HG03280 (cell line): Measurements from ENCODE around the gene SLC9A8.
"Not testable (repeated sequence)": the region's sequence is repeated elsewhere in the genome, so short reads cannot be mapped to it uniquely, and the experiment has no call there.

ENCODE experiments used
- ATAC-seq: cut with Tn5 transposase; IDR thresholded peaks from one replicate; pipeline ENCODE4 v1.9.1; 2021; ENCODE audit warnings: mild to moderate bottlenecking, moderate library complexity; ENCODE audit not compliant: unreplicated experiment

SLC9A8 gene

DNA sequence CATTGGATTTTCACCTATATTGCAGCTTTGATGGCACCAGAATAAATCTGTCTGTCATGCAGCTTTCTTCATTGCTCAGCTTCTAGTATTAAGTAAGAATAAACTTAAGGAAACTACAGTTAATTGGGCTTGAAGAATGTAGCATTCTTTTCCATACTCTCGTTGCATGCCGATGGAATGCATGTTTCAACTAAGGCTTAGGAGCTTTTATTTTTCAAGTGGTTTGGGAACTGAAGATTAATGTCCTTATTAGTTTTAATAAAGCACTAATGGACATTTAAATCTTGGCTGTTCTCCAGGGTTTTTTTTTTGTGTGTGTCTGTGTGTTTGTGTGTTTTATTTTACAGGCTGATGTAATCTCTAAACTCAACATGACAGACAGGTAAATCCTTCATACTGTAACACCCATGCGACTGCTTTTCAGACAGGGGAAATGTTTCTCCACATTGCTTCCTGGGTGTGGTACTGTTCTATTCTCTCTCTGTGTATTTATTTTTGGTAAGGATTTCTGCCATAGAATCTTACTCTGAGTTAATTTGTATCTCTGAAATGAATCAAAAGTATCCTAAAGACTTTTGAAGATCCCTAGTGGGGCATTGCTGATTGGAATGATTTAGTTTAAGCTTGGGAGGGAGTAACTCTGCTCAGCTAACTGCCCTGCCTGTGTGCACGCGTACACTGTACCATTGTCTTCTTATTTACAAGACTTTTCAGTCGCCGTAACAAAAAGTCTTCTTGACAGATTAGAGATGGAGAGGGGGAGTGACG lies 38.0 kb downstream of the SLC9A8 start:
- no peak for ATAC-seq

DNA sequence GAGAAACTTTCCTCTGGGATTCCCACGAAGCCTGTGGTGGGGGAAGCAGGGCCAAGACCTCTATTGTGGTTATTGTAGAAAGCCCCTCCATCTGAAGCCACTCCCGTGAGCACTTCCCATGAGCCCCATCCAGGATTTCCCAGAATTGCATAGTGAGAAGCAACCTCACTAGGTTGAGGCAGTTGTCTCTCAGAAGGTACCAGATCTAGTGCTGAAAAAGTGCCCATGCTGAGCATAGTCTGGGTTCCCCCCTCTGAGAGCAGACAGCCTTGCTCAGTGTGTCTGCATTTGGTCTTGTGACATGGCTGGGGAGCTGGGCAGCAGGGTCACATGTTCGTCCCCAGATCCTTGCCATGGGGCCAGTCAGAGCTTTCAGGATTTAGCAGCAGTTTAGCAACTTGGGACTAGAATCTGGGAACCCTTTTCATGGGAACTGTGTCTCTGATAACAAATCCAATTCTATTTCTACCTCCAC lies 38.6 kb downstream of the SLC9A8 start:
- ATAC-seq, result no peak

DNA sequence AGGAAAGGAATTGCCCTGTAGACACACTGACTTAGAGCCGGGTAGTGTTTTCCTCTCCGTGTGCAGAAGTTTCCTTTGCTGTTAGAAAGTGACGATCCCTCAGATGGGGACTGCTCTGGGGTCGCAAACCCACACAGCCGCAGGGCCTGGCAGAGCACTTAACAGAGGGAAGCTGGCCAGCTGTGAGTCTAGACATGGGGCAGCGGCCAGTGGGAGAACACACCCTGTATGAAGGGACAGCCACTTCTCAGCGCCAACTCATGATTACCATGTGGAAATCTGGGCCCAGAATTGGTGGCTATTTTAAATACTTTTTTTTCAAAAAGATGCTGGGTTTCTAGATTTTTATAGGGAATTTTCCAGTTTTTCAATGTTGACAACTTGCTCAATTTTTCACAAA lies 39.4 kb downstream of the SLC9A8 start:
- no peak for ATAC-seq

DNA sequence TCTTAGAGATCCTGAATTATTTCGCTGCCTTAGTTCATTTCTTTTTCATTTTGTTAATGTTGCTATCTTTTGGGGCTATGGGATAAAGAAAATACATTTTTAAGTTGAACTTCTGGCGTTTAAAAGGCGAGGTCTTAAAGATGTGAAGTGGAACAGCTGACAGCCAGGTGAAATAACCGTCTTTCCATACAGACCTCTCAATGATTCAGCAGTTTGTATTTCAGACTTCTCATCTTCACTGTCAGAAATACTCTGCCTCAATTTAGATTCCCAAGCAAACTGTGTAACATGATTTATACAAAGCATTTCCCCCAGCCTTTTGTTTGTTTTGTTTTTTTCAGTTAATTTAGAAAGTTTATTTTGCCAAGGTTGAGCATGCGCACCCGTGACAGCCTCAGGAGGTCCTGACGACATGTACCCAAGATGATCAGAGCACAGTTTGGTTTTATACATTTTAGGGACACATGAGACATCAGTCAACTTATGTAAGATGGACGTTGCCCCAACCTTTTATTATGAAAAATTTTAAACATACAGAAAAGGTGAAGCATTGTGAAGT lies 40.0 kb downstream of the SLC9A8 start:
- no peak for ATAC-seq

DNA sequence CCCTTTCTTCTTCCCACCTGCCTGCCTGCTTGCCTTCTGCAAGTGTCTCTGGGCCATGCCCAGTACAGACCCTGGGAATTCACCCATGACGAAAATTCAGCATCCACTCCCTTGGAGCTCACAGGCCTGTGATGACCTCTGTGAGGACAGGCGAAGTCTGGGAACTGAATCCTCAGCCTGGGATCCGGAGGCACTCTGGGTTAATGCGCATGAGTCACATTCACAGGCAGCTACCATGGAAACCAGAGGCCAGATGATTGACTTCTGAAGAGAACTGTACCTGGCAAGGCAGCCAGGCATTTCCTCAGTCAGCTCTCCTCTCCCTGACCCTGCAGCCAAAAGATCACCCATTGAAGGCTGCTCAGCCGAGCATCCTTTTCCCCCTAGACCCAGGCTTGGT lies 41.0 kb downstream of the SLC9A8 start:
- no peak for ATAC-seq

DNA sequence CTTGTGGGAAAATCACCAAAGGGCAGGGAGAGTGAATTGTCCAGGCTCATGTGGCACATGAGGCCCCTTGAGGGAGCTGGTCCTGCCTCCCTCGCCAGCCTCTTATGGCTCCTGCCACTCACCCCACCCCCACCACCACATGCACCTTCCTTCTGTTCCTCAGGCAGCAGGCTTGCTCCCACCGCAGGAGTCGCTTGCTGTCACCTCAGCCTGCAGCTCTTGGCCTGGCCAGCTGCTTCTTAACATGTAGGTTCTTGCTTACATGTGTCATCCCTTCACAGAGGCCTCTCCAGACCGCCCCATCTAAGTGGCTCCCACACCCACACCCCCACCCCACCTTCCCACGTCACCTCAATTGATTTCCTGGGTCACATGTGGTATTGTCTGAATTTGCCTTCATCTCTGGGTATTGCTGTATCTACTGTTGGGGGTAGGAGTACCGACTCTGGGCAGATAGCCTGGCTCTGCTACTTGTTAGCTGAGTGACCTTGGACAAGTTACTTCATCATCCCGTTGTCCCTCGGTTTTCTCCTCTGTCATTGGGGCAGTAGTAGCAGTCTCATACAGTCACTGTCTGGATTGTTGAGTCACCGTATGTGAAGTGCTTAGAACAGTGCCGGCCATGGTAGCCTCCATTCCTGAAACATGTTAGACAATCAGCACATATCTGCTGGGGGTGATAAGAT lies 41.7 kb downstream of the SLC9A8 start:
- ATAC-seq, result no peak

DNA sequence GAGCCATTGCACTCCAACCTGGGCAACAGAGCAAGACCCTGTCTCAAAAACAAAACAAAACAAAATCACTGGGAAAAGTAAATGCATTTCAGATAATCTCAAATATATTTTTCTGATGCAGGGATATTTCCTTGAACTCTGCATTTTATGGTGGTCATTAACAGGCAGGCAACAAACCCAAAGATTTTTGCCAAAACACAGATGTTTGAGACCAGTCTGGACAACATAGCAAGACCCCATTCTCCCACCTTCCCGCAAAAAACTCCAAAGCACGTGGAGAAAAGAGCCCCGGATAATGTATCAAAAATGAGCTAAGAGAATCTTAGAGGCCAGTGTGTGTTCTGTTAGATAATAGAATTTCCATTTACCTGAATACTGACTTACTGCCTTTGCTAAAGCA lies 44.3 kb downstream of the SLC9A8 start:
- no peak for ATAC-seq

DNA sequence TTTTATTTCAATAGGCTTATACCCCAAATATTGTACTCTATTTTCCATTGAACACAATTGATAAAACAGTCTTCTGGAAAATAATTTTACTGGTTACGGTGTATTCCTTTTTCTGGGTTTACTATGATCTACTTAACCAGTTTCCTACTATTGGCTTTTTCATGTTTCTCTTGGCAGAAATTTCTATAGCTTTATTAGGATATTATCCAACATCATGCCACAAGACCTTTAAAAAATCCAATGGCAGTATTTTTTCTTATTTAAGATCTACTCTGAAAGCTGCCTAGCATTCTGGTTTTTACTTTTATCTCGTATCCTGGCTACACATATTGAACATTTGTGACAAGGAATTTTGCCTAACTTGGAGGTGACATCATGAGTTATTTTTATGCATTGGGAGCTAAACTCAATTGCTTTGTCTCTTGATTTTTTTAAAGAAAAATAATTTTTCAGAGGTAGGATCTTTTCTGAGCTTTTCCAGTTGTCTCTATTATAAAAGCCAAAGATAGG lies 45.5 kb downstream of the SLC9A8 start:
- no peak for ATAC-seq

DNA sequence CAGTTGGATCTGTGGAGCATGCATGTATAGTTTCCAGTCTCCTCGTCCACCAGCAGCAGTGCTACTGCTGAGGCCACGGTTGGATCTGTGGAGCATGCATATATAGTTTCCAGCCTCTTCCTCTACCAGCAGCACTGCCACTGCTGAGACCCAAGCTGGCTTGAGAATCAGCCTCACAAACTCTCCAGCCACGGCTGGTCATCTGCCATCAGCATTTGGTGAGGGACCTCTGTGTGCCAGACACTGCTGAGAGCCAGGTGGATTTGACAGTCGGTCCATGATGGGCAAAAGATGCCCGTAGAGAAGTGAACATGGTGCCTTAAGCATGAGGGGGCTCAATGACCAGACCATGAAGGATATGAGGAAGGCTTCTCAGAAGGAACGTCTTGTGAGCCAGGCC lies 46.4 kb downstream of the SLC9A8 start:
- ATAC-seq, result no peak

DNA sequence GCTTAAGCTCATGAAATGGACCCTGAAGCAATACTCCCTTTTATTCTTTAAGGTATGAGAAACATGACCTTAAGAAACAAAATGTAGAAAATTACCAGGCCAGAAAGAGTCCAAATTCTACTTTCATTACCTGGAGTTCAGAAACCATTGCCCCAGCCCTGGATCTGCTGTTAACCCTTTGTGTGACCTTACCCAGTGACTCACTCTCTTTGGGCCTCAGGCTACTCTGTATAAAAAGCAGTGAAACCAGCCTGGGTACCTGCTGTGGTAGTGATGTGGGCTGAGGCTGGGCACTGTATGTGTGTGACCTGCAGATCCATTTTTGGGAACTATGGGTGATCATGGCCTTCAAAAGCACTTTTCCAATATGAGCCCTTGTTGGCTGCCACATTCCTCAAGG lies 47.2 kb downstream of the SLC9A8 start:
- no peak for ATAC-seq

DNA sequence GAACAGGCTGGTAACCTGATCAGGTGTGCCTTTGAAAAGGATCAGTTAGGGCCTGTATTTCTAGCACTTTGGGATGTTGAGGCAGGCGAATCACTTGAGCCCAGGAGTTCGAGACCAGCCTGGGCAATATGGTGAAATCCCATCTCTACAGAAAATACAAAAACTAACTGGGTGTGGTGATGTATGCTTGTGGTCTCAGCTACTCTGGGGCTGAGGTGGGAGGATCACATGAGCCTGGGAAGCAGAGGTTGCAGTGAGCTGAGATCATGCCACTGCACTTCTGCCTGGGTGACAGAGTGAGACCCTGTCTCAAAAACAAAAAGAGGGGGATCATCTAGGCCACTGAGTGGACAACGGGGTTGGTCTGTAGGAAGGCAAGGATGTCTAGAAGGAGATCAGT lies 48.6 kb downstream of the SLC9A8 start:
- ATAC-seq, result not testable (repeated sequence)

DNA sequence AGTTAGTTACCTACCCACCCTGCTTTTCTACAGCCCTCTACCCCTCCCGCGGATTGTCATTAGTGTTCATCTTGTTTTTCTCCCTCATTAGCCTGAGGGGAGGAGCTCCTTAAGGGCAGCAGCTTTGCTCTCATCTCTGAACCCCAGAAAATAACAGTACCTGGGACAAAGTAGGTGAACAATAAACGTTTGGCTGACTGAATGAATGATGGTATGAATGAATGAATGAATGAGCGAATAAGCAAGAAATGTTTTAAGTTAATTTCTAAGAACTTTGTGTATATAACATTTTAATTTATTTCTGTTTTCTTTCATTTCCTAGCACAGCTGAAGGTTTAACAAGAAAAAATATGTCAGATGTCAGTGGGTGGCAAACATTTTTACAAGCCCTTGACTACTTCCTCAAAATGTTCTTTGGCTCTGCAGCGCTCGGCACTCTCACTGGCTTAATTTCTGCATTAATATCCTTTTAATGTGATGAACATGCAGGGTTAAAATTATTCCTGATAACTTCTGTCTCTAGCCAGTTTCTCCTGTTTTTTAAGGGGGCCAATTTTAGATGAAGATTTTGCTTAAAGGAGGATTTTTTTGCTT lies 50.1 kb downstream of the SLC9A8 start:
- no peak for ATAC-seq

DNA sequence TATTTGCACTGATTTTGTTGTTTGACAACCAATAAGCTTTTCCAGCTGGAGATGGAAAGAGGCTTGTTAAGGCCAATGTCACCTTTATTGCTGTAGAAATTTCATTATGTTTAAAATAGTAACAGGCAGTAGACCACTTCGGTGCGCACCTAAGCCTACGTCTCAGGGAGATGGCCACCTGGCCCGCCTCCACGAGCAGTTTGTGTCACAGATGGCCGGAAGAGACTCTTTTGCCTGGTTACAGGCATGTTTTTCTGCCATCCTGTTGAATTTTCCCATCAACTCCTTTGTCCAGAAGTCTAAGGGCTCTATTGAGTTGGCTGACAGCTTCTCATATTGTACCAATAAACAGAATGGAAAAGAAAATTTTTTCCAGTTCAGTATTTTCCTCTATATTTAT lies 51.0 kb downstream of the SLC9A8 start:
- ATAC-seq, result no peak

DNA sequence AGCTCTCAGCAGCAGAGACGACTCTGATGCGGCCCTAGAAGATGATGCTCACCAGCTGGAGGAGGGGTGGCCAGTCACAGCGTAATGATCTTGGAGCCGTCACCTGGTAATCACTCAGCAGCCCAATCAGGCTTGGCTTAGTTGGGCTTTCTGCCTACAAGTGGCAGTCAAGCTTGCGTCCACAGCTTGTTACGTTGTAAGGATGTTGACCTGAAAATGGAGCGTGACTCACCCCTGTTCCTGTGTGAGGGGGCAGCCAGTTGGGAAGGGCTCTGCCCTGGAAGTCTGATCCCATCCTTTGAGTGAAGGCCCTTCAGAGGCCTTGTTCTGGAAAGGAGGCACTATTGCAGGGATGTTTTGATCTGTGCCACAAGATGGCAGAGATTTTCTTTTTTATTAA lies 52.9 kb downstream of the SLC9A8 start:
- no peak for ATAC-seq

DNA sequence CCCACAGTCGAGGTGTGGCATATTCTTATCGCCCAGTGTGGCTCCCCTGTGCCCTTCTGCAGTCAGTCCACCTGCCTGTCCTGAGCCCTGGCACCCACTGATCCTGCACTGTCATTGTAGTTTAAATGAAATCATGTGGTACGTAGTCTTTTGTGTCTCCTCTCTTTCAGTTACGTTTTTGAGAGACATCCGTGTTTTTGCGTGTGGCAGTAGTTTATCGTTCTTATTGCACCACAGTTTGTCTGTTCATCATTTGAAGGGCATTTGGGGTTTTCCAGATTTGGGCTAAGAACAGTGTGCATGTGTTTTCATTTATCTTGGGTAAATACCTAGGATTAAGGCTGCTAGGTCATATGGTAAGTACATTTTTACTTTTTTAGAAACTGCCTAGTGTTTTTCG lies 53.4 kb downstream of the SLC9A8 start:
- no peak for ATAC-seq

DNA sequence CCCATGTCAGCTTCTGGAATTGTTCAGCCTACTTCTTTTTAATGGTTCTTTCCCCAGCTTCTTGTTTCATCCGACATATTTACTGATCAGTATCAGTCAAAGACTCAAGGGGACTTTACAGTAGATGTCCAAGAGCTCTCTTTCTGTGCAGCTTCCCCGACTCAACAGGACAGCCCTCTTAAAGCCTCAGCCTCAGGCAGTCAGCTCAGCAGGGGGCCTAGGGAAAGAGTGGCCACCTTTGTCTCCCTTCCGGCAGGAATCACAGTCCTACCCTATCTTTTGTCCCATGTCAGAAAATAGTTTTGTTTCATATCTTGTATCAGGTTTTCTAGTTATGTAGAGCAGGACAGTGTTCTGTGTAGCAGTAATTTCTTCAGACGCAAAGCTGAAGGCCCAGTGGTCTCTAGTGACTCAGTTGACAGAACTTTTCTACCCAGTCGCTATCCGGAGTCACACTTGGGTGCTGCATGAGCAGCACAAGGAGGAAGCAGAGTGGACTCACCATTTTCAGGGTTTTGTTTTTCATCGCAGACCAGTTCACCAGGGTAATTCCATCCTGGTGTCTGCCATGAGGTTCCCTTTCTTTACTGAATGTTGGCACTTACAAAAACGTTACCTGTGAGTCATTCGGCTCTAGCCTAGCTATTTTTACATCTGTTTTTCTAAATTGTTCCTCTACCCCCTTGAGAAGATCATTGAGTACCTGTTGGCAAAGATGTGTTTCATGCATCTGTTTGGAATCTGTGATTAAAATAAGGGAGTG lies 55.0 kb downstream of the SLC9A8 start:
- no peak for ATAC-seq

DNA sequence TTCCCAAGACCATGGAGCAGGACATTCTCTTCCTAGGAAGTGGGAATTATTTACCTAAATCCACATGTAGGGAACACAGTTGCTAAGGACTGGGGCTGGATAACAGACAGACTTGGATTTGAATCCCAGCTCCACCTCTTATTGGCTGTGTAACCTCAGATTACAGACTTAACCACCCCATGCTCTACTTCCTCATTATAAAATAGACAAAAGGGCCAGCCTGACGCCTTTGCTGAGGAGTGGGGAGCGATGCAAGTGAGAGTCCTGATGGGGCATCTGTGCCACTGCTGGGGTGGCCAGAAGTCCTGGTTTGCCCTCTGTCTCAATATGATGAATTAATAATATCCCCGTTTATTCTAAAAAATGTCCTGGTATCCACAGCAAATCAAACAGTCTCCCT lies 55.9 kb downstream of the SLC9A8 start:
- ATAC-seq, result no peak

DNA sequence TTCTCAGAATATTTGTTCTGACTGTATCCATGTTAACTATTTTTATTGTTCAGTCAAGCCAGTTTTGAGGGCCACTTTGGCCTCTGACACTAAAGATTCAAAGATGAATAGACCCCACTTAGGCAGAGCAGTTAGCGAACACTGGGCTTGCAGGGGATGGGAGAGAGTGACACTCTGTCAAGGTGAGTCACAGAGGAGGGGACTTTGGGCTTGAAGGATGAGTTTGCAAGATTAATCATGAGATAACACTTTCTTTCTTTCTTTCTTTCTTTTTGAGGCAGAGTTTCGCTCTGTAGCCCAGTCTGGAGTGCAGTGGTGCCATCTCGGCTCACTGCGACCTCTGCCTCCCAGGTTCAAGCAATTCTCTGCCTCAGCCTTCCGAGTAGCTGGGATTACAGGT lies 56.3 kb downstream of the SLC9A8 start:
- ATAC-seq, result no peak

DNA sequence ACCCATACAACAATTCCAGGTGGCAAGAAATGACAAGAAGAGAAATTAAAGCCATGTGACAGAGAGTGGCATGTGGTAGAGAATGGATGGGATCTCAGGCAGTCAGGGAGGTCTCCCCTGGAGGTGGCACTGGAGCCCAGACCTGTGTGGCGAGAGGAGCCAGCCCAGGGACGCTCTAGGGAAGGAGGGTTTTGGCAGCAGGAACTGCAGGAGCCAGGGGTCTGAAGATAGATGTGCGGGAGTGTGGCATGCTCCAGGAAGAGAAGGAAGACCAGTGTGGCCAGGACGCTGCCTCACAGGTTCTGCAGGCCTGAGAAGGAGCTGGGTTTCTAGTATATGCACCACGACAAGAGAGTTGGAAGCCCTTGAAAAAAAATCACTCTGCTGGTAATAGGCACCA lies 57.6 kb downstream of the SLC9A8 start:
- ATAC-seq, result no peak

DNA sequence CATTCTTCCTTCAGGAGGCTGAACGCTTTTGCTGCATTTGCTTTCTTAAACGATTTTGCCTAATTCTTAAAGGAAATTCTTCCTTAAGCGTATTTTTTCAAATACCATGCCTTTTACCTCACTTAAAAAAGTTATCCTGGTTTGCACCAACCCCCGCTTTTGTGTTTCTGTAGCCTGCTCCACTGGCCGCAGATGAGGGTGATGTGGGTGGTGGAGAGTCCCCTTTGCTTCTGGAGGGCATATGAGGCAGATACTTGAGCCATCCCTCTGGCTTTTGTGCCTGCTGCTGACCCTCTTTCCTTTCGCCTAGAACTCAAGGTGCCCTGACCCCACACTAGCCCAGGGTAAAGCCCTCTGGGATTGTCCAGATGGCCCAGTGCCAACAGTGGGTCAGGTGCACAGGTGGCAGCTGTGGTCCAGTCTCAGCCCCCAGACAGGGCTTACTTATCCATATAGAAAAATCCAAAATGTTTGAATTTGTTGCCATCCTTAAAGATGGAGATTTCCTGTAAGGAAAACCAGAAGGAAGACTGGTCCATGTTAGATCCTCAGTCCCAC lies 58.8 kb downstream of the SLC9A8 start:
- ATAC-seq, result no peak

DNA sequence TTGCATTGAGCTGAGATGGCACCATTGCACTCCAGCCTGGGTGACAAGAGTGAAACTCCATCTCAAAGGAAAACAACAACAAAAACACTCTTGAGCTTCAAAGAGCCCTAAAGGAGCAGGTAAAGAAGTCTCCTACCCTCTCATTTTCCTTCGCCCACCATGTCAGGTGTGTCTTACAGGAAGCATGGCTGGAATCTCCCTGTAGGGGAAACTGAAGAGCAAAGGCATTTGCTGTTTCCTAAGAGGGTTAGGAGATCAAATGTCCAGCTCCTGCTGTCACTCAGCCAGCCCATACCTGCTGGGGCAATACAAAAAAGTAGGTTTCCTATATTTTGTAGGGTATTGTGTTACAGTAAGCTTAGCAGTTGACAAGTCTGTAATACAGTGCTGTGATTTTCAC lies 59.4 kb downstream of the SLC9A8 start:
- no peak for ATAC-seq
